ENCODE results near the gene UXS1. TPM values are rescaled to one million over a fixed set of nuclear protein-coding genes. Genes with fewer than 3 reads are reported as not detected.

The UXS1 gene
- total RNA-seq, 1 experiment from 2014 or later = 49.1 TPM

DNA sequence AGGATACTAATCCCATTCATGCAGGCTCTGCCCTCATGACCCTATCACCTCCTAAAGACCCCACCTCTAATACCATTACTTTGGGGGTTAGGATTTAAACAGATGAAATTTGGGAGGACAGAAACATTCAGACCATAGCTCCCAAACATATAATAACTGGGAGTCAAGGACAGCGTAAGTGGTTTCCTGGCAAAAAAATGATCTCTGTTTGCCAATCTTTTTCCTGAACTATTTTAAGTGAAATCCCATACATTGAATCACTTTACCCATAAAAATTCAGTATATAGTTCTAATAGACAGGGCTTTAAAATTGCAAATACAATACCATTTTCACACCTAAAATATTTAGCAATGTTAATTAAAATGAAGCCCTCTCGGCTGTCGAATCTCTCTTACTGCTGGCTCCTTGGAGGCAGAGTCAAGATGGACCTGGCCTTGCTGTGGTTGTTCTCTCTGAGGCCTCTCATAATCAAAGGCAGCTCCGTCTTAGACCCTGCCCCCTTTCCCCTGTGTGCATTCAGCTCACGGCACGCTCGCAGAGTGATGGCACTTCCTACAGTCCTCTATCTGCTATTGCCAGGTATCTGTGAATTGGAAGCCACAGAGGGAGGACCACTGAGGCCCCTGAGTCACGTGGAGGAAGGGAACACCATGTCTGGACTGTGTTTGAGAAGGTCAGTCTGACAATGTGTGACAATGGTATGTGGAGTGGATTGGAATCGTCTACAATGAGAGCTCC lies 132.3 kb downstream of the UXS1 start:
- no peak overlapping the region for H3K27ac ChIP-seq (ENCODE audit: low read length)
- CTCF ChIA-PET = no interaction called here
- H3K9me2 ChIP-seq (replicated peaks; ENCODE audit: low read length) = no peaks in the 10 kb centered on the region
- DNase-seq = no peak
- POLR2A ChIA-PET (ENCODE audit: unreplicated experiment) = no interaction called here
- H3K9ac ChIP-seq (ENCODE audit: low read length) = no peak overlapping the region
- intact Hi-C loops (cut with micrococcal nuclease) = no loop called here
- H3K4me2 ChIP-seq (ENCODE audit: low read length) = no peak overlapping the region
- no peaks in the 10 kb centered on the region for H3K79me2 ChIP-seq (ENCODE audit: low read length)
- no peaks in the 10 kb centered on the region for H4K20me1 ChIP-seq (ENCODE audit: low read length)
- BruUV-seq (replicated peaks) = no TSS peak
- H3K36me3 ChIP-seq (ENCODE audit: low read depth, low read length) = no peaks in the 10 kb centered on the region
- no peak overlapping the region for H2AFZ ChIP-seq (ENCODE audit: low read length)
- no peak overlapping the region for H3K4me3 ChIP-seq (ENCODE audit: low read length)
- no peaks in the 10 kb centered on the region for H3F3A ChIP-seq (ENCODE audit: low read length, unreplicated experiment)
- peaks cover 10% of the 10 kb centered on the region for H3K4me1 ChIP-seq (ENCODE audit: insufficient read depth, low read length)
- TF ChIP-seq EZH2phosphoT487 (IDR thresholded peaks at IDR 0.05; ENCODE audit: borderline replicate concordance, low read length) = no peak
- H3K27me3 ChIP-seq (ENCODE audit: low read length) = no peaks in the 10 kb centered on the region; the same call in 1 of the 2 replicates
- ATAC-seq = no peak
- no peaks in the 10 kb centered on the region for H3K9me3 ChIP-seq (ENCODE audit: low read length)

DNA sequence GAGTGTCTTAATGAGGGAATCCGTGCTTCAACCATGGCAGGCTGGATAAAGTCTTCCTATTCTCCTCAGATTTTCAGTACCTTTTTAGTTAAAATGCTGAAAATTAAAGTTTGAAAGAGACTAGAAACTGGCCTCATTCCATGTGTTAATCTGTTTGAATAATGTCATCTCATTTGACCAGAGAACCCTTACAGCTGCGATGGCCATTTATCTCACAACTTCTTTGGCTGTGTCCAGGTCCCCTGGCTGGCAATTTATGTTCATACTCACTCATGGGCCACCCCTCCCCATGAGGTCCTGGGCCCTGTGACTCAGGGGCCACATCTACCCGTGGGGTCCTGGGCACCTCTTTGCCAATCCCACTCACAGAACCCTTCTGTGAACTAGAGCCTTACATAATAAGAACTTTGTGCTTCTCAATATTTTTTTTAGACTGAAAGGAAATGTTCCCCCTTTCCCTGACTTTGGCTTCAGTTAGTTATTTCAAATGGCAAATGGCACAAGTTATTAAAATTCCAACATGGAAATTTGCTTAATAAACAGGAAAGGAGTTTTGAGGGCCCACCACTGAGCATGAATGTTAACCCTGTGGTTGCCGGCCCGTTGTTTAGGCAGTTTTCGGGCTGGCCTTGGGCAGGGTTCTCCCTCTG lies 134.6 kb downstream of the UXS1 start:
- Histone ChIP-seq H4K20me1 (ENCODE audit: low read length) (no peaks in the 10 kb centered on the region), H3K4me1 (ENCODE audit: insufficient read depth, low read length) (peaks cover 10% of the 10 kb centered on the region), H3K27me3 (ENCODE audit: low read length) (no peaks in the 10 kb centered on the region), H3K9ac (ENCODE audit: low read length) (no peak overlapping the region), H3K36me3 (ENCODE audit: low read depth, low read length) (no peaks in the 10 kb centered on the region), H3K9me3 (ENCODE audit: low read length) (no peaks in the 10 kb centered on the region), H3K9me2 (replicated peaks; ENCODE audit: low read length) (no peaks in the 10 kb centered on the region), H3K4me2 (ENCODE audit: low read length) (no peak overlapping the region), H3F3A (ENCODE audit: low read length, unreplicated experiment) (no peaks in the 10 kb centered on the region), H3K27ac (ENCODE audit: low read length) (no peak overlapping the region), H3K79me2 (ENCODE audit: low read length) (no peaks in the 10 kb centered on the region), H3K4me3 (ENCODE audit: low read length) (no peak overlapping the region), H2AFZ (ENCODE audit: low read length) (no peak overlapping the region)
- TF ChIP-seq, protein P1, sequence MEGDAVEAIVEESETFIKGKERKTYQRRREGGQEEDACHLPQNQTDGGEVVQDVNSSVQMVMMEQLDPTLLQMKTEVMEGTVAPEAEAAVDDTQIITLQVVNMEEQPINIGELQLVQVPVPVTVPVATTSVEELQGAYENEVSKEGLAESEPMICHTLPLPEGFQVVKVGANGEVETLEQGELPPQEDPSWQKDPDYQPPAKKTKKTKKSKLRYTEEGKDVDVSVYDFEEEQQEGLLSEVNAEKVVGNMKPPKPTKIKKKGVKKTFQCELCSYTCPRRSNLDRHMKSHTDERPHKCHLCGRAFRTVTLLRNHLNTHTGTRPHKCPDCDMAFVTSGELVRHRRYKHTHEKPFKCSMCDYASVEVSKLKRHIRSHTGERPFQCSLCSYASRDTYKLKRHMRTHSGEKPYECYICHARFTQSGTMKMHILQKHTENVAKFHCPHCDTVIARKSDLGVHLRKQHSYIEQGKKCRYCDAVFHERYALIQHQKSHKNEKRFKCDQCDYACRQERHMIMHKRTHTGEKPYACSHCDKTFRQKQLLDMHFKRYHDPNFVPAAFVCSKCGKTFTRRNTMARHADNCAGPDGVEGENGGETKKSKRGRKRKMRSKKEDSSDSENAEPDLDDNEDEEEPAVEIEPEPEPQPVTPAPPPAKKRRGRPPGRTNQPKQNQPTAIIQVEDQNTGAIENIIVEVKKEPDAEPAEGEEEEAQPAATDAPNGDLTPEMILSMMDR (conservative IDR thresholded peaks at IDR 0.05; ENCODE audit: low read depth, low read length) = no peak
- TF ChIP-seq EZH2 (IDR thresholded peaks at IDR 0.05; ENCODE audit: low read length, unreplicated experiment) (no peak), EZH2phosphoT487 (IDR thresholded peaks at IDR 0.05; ENCODE audit: borderline replicate concordance, low read length) (no peak)
- intact Hi-C loops (cut with micrococcal nuclease) = no loop called here
- CTCF ChIA-PET = no interaction called here
- BruUV-seq (replicated peaks) = no TSS peak
- POLR2A ChIA-PET (ENCODE audit: unreplicated experiment) = no interaction called here
- DNase-seq = no peak
- no peak for ATAC-seq

DNA sequence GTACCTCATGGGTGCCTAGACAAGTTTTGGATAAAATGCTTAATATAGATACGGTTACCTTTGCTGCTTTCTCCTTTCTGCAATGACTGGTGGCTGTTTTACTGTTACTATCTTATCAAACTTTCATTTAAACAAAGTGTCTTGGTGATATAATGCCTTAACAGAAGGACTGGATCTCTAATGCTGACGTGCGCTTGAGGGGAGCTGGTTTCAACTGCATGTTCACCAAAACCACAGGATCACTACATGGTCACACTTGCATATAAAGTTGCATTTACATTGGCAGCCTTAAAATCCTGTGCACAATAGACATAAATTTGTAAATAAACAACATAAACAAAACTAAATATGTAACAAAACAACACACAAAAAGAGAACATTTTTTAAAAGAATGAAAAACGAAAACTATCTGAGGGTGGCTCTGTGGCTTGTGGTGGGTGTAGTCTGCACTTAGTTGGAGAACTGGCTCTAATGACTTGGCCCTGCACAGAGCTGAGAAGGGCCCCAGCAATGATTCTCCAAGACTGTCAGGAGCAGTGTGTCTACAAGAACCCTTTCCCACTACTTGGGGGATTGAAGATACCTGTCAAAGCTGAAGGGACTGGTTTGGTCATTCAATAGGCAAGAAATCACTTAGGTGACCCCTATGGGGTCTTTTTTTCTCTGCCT lies 135.5 kb downstream of the UXS1 start:
- CTCF ChIA-PET = no interaction called here
- DNase-seq (no peak), ATAC-seq (no peak)
- POLR2A ChIA-PET (ENCODE audit: unreplicated experiment) = no interaction called here
- BruUV-seq (replicated peaks) = no TSS peak
- H3K9me2 ChIP-seq (replicated peaks; ENCODE audit: low read length) = no peaks in the 10 kb centered on the region
- H3K4me1 ChIP-seq (ENCODE audit: insufficient read depth, low read length) = peaks cover 11% of the 10 kb centered on the region
- no peaks in the 10 kb centered on the region for H3F3A ChIP-seq (ENCODE audit: low read length, unreplicated experiment)
- no peaks in the 10 kb centered on the region for H4K20me1 ChIP-seq (ENCODE audit: low read length)
- H3K36me3 ChIP-seq (ENCODE audit: low read depth, low read length) = no peaks in the 10 kb centered on the region
- TF ChIP-seq EZH2 (IDR thresholded peaks at IDR 0.05; ENCODE audit: low read length, unreplicated experiment) (no peak), EZH2phosphoT487 (IDR thresholded peaks at IDR 0.05; ENCODE audit: borderline replicate concordance, low read length) (no peak)
- TF ChIP-seq, protein P1 (conservative IDR thresholded peaks at IDR 0.05; ENCODE audit: low read depth, low read length) = no peak
- no peak overlapping the region for H3K4me3 ChIP-seq (ENCODE audit: low read length)
- H3K27ac ChIP-seq (ENCODE audit: low read length) = no peak overlapping the region
- no peaks in the 10 kb centered on the region for H3K27me3 ChIP-seq (ENCODE audit: low read length)
- no peaks in the 10 kb centered on the region for H3K79me2 ChIP-seq (ENCODE audit: low read length)
- intact Hi-C loops (cut with micrococcal nuclease) = no loop called here
- no peak overlapping the region for H3K4me2 ChIP-seq (ENCODE audit: low read length)
- H3K9me3 ChIP-seq (ENCODE audit: low read length) = no peaks in the 10 kb centered on the region
- H2AFZ ChIP-seq (ENCODE audit: low read length) = no peak overlapping the region
- no peak overlapping the region for H3K9ac ChIP-seq (ENCODE audit: low read length)
